ENCODE data around the gene CFAP68.

Gene CFAP68

DNA sequence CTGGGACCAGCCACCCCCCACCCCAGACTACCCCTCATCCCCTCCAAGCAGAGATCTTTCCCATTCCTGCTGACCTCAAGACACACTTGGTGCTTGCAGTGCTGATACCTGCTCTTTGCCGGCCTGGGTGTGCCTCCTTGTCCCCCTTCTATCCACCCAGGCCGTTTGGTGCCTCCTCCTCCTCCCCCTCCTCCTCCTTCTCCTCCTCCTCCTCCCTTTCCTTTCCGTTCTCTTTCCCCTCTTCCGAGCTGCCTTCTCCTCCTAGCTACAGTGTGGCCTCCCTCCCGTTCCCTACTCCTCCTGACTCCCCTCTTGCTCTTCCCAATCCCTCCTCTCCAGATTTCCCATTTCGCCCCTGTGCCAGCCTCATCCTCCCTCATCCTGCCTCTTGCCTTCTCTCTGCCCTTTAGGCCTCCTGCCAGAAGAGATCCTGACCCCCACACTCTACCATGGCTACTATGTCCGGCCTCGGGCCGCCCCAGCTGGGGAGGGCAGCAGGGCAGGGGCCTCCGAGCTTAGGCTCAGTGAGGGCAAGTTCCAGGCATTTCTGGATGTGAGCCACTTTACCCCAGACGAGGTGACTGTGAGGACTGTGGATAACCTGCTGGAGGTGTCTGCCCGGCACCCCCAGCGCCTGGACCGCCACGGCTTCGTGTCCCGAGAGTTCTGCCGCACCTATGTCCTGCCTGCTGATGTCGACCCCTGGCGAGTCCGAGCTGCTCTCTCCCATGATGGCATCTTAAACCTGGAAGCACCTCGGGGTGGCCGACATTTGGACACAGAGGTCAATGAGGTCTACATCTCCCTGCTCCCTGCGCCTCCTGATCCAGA is 33.9 kb downstream of the CFAP68 start:
- H3K4me3 ChIP-seq (replicated peaks; ENCODE audit: low read depth, low read length), result no peak overlapping the region
- TF ChIP-seq, protein P1, sequence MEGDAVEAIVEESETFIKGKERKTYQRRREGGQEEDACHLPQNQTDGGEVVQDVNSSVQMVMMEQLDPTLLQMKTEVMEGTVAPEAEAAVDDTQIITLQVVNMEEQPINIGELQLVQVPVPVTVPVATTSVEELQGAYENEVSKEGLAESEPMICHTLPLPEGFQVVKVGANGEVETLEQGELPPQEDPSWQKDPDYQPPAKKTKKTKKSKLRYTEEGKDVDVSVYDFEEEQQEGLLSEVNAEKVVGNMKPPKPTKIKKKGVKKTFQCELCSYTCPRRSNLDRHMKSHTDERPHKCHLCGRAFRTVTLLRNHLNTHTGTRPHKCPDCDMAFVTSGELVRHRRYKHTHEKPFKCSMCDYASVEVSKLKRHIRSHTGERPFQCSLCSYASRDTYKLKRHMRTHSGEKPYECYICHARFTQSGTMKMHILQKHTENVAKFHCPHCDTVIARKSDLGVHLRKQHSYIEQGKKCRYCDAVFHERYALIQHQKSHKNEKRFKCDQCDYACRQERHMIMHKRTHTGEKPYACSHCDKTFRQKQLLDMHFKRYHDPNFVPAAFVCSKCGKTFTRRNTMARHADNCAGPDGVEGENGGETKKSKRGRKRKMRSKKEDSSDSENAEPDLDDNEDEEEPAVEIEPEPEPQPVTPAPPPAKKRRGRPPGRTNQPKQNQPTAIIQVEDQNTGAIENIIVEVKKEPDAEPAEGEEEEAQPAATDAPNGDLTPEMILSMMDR (IDR thresholded peaks at IDR 0.05; ENCODE audit: low read depth, low read length, missing control alignments), result no peak
- no peak for DNase-seq (ENCODE audit: extremely low read depth, low read depth)

DNA sequence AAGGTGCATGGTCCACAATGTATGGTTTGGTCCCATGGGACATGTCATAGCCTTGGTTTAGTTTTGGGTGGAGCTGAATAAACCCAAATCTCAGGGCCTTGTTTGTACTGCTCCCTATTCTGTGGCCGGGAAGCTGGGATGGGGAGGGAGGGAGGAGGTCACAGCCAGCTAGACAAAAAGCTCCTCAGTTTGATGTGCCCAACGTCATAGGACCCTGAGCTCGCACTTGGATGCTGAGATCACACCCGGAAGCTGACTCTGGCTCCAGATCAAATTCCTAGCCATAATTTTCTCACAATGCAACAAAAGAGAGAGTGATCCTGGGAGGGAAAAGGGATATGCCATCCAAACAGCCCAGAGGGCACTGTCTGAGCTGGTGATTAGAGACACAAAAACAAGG is 34.7 kb downstream of the CFAP68 start:
- DNase-seq (ENCODE audit: extremely low read depth, low read depth), result no peak
- TF ChIP-seq, protein P1 (IDR thresholded peaks at IDR 0.05; ENCODE audit: low read depth, low read length, missing control alignments), result no peak
- no peak overlapping the region for H3K4me3 ChIP-seq (replicated peaks; ENCODE audit: low read depth, low read length)

- TF ChIP-seq, protein P1 (IDR thresholded peaks at IDR 0.05; ENCODE audit: low read depth, low read length, missing control alignments), result no peak
- H3K4me3 ChIP-seq (replicated peaks; ENCODE audit: low read depth, low read length), result no peak overlapping the region
- DNase-seq (ENCODE audit: extremely low read depth, low read depth), result no peak
Observed at GRCh38 chr11:111916768-111917167, 37.4 kb downstream of the CFAP68 start.

- TF ChIP-seq, protein P1 (IDR thresholded peaks at IDR 0.05; ENCODE audit: low read depth, low read length, missing control alignments), result no peak
- no peak overlapping the region for H3K4me3 ChIP-seq (replicated peaks; ENCODE audit: low read depth, low read length)
- DNase-seq (ENCODE audit: extremely low read depth, low read depth), result no peak
Observed at GRCh38 chr11:111917312-111917711, 38.0 kb downstream of the CFAP68 start.

- DNase-seq (ENCODE audit: extremely low read depth, low read depth), result no peak
- no peak overlapping the region for H3K4me3 ChIP-seq (replicated peaks; ENCODE audit: low read depth, low read length)
- TF ChIP-seq, protein P1 (IDR thresholded peaks at IDR 0.05; ENCODE audit: low read depth, low read length, missing control alignments), result no peak
Observed at GRCh38 chr11:111917788-111918187, 38.4 kb downstream of the CFAP68 start.

DNA sequence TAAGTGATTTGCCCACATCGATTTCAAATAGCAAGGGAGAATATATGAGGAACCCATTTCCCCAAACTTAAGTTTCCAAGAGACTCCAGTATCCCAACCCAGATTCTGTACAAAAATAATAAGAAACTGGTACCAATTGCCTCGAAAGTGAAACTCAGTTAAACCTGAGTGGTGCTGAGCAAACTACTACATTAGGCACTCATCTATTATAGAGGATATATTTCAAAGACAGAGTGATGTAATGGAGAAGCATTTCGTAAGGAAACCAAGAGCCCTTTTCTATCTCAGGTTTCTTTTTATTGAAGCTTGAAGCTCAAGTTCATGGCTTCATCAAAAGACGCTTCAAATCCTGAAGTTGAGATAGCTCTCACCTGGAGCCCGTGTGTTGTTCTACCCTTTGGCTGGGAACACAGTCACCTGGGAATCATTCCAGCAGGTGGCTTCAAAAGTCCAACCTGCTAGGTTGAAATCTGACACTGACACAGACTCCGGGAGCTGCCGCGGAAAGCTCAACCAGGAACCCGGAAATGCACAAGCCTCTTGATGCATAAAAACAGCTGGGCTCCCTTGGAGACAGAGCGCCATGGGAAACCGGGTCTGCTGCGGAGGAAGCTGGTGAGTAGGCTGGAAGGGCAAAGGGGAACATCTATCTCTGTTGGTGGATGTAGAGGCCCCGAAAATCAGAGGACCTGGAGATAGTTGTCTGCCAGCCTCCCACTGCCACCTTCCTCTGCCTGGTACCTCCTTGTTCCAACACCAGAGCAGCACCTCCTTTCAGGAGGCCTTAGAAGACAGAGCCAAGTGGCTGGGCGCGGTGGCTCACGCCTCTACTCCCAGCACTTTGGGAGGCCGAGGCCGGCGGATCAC is 39.3 kb downstream of the CFAP68 start, which contains the start of gene C11orf52:
Gene C11orf52, plus strand, starts transcription at position 524 of the 867 bp plus-strand sequence. Its CDS starts 60 bp downstream, at position 584.
- no peak within 1 kb of the TSS for H3K4me3 ChIP-seq (replicated peaks; ENCODE audit: low read depth, low read length)
- TF ChIP-seq, protein P1 (IDR thresholded peaks at IDR 0.05; ENCODE audit: low read depth, low read length, missing control alignments), result no peak
- DNase-seq (ENCODE audit: extremely low read depth, low read depth), result no peak
